PC-3 (cell line): Measurements from ENCODE around the gene FLNB.

Experiments used
- CTCF ChIP-seq: fragments of 300-600 bp; sonication (generic); conservative IDR thresholded peaks from 2 replicates; pipeline ENCODE4 v1.5.1; 2017; ENCODE audit warnings: antibody characterized with exemption, low read depth, mild to moderate bottlenecking, low read length
- EZH2 ChIP-seq: fragments of 300-600 bp; sonication (generic); IDR thresholded peaks from one replicate; pipeline ENCODE4 v1.6.1; 2017; ENCODE audit warnings: antibody characterized with exemption, mild to moderate bottlenecking, low read length; ENCODE audit not compliant: unreplicated experiment
- EZH2phosphoT487 ChIP-seq: fragments of 300-600 bp; sonication (generic); IDR thresholded peaks from 2 replicates; pipeline ENCODE4 v1.6.1; 2018; ENCODE audit warnings: mild to moderate bottlenecking, antibody characterized with exemption, low read length, borderline replicate concordance

GRCh38 chr3:58155838-58156237, 147.6 kb downstream of the FLNB start:
- TF ChIP-seq CTCF = no peak
- no peak for TF ChIP-seq EZH2phosphoT487
- no peak for TF ChIP-seq EZH2
